HG03565 (cell line): ENCODE data around the gene ARID4B.
"Not testable (repeated sequence)": the region's sequence is repeated elsewhere in the genome, so short reads cannot be mapped to it uniquely, and the experiment has no call there.

Experiments used
- ATAC-seq: cut with Tn5 transposase; IDR thresholded peaks from one replicate; pipeline ENCODE4 v1.9.1; 2021; ENCODE audit warnings: mild to moderate bottlenecking, moderate library complexity; ENCODE audit not compliant: unreplicated experiment

The ARID4B gene

DNA sequence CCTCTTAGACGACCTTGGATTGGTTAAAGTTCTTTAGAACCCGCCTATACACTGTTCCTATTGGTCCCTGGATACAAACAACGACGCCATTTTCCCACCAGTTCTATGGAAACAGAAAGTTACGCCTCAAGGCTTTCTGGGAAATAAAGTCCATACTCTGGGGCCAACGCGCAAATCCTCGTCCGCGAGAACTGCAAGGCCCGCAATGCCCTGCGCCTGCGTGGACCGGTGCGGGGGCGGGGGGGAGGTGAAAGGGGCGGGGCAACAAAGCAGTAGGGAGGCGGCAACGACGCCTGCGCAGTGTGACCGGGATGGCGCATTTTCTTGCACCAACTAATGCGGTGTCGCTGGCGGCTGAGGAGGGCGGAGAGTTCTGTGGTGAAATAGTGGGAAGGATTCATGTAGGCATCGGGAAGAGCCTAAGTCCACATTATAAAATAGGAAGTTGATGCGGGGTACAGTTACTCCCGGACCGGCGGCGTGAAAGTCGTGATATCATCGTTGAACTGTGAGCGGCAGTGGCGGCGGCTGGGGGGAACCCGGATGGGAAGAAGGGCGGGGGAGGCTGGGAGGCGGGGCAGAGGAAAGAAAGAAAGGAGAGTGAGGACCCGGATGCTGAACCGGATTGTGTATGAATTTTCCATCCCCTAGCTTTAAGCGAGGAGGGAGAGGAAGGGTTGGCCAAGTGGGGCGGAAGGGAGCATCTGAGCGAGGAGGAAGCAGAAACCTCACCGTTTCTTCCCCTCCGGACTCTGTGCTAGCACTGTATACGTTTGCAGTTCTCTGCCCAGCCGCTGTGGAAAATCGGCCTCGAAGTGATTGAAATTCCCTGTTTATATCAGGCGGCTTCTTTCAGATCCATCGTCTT is 526 bp upstream of the ARID4B start, which contains the start of gene GGPS1:
GGPS1 (plus strand) TSS at position 300 of the 868 bp plus-strand sequence. CDS start 6,695 bp downstream, outside the sequence.
- peak; percentile 66 for ATAC-seq

DNA sequence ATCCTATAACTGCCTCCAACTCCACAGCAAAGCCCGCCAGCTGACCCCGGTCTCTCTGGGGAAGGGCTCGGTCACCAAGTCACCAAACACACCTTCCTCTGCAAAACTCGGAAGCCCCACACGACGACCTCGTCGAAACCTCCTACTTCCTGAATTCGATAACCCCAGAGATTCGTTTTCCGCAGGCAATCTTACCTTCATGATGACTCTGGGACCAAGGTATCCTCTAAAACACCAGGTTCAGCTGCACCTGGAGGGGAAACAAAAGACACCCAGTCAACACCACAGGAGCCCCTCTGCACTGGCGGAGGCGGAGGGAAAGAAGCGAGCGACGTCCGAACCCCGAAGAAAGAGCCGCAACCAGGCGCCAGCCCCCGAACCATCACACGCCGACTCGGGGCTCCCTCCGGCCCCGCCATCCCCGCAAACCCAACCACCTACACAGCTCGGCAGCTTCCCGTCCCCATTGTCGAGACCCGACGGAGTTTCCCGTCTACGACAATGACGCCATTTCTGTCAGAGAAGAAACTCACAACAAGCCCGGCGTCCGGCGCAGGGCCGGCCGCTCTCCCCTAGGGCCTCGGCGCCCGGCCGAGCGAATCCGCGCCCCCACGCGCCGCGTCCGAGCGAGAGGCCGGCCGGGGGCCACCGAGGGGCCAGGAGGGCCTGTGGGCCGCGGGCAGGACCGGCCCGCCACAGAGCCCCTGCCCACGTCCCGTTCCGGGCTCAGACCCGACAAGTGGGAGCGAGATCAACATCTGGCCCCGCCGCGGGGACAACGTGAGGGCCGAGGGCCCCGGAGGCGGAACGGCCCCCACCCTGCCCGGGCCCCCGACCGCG is 1.0 kb downstream of the ARID4B start:
- no peak for ATAC-seq

DNA sequence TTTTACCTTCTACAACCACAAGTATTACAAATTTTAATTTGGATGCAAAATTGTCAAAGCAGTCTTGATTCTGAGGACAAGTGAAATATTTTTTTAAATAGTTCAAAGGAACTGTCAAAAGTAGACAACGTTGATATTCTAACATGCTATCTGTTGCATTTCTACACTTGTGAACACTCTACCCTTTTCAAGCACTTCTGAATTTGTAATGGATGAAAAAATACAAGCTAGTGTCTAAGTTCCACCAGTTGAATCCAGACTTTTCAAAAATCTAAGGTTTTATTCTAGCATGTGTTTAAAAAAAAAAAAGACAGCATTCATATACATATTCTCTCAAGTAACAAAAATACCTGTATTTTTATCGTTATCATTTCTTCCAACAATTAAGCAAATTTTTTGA is 2.1 kb downstream of the ARID4B start:
- ATAC-seq: no peak

DNA sequence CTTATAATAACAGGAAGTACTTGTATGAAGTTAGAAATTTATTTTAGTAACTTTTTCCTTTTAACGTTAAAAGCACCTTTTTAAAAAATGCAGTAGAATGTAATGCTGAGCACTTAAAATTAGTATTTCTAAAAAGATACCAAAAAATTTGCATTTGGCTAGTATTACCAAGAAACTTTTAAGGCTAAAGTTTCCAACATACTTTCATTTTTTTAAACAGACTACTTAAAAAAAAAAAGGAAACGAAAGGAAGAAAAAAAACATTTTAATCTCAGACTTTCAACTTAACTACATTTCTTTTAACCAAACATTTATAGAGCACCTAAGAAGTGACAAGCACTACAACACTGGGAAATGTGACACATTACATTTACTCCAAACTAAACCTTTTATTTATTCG is 2.8 kb downstream of the ARID4B start:
- ATAC-seq: no peak

DNA sequence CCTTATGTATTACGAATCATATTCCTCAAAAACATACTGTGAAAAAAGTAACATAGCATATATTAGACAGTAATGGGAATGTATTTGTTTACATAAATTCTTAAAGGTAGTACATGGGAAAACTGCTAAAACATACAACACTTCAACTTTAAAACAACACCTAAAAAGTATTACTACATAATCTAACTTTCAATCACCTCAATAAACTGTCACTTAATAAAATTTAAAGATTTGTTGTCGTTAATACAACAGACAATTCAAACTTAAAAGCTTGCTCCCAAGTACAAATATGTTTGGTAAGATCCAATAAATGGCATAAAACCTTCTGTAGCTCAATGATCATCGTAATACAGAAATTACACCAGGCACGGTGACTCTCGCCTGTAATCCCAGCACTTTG is 3.7 kb downstream of the ARID4B start:
- ATAC-seq: no peak

DNA sequence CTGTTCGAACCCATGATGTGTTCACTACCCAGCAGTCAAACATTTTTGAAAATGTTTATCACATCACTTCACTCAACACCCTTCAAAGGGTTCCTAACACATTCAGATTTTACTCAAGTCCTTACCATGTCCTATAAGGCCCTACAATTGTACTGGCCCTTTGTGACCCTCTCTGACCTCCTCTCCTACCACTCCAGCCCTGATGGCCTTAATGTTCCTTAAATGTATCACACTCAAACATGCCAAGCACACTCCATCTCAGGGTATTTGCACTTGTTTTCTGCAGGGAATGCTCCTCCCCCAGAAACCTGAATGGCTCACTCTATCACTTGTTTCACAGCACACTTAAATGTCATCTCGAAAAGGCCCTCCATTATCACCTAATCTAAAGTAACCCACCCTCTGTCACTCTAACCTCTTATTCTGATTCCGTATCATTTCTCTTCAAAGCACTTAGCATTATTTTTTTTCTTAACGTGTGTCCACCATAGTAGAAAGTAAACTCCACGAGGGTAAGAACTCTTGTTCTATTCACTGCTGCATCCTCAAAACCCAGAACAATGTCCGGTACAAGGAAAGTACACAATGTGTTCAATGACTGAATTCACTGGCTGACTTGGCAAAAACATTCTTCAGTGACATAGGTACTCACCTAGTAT is 7.3 kb downstream of the ARID4B start:
- no peak for ATAC-seq

DNA sequence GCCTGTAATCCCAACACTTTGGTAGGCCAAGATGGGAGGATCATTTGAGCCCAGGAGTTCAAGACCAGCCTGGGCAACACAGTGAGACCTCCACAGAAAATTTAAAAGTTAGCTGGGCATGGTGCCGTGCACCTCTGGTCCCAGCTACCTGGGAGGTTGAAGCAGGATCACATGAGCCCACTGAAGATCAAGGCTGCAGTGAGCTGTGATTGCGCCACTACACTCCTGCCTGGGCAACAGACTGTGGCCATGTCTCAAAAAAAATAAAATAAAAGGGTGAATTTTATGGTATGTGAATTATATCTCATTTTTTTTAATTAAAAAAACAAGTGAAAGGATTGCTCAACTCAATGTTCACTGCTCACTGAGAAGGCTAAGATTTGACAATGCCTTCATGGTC is 8.7 kb downstream of the ARID4B start:
- no peak for ATAC-seq

DNA sequence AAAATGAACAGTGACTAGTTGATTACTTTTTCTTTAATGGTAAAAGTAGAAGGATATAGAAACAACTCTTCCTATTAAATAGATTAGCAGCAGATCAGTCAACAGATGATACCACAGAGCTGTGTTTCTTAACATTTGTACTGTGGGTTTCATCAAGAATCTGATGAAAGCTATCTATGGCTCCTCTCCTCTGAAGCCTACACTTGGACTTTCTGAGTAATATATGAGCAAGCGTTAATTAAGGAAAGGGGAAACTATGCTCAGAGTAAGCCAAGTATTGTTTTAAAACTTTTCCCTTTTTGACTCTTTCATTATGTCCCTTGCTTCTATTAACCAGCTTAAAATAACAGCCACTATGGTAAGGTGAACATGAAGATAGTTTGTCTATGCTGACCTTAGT is 10.8 kb downstream of the ARID4B start:
- no peak for ATAC-seq

DNA sequence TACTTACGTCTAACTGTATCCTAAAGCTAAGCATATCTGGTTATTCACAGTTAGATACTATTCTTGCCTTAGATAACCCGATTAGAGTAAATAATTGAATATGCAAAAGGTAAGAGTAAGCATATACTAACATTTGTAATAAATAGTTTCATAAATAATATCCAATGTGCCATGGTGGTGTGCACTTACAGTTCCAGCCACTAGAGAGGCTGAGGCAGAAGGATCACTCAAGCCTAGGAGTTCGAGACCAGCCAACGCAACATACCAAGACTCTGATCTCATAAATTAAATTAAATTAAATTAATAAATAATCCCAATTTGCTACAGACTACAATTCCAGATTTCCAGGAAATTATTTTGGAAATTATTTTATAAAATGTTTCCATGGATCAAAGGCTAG is 12.2 kb downstream of the ARID4B start:
- no peak for ATAC-seq

DNA sequence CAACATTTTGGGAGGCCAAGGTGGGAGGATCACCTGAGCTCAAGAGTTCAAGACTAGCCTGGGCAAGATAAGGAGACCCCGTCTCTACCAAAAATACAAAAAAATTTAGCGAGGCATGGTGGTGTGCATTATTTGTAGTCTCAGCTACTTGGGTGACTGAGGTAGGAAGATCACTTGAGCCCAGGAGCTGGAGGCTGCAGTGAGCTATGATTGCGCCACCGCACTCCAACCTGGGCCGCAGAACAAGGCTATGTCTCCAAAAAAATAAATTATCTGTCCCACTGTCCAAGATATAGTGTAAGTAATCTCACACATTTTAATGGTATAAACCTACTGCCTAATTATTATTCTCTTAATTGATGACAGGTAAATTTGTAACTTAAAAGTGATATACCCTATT is 12.8 kb downstream of the ARID4B start:
- ATAC-seq: no peak

DNA sequence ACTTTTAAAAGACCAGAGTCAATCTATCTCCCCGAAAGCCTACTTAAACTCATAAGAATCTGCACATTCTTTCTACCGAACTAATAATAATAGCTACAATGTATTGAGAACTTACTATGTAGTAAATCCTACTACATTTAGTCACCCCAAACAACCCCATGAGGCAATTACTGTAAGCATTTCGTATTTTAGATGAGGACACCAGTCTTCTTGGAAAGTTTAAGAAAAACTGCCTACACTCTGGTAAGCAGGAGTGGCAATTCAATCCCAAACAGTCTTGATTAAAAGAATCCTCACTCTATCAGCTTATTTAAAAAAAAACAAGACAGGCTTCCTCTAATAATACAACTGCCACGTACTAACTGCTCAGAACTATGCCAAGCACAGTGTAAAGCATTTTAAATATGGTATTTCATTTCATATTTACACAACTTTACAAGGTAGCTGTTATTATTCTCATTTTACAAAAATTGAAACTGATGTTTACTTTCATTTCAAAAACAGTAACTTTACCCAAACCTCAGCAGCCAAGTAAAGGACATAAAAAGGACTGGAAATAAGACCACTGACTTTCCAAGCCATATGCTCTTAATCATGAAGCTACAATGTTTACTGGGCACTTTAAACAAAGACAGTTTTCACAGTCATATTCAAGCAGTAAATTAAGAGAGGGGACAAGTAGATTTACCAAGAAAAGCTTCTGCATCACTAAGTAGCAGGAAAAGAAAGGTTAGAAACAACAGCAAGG is 13.9 kb downstream of the ARID4B start:
- ATAC-seq: no peak

DNA sequence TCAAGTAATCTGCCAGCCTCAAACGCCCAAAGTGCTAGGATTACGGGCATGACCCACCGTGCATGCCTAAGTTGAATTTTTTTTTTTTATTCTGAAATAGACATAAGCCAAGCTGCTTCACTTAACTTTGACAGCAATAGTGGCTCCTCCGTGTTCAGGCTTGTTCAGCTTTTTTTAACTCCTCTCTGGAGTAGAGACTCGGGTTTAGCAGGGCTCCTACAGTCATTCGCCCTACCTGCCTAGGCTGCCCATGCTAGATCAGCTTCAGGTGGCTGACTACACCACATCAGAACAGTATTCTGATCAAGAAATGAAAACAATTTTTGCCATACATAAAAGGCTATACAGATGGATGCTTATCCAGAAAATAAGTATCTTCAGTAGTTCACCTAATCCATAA is 14.7 kb downstream of the ARID4B start:
- ATAC-seq: no peak

DNA sequence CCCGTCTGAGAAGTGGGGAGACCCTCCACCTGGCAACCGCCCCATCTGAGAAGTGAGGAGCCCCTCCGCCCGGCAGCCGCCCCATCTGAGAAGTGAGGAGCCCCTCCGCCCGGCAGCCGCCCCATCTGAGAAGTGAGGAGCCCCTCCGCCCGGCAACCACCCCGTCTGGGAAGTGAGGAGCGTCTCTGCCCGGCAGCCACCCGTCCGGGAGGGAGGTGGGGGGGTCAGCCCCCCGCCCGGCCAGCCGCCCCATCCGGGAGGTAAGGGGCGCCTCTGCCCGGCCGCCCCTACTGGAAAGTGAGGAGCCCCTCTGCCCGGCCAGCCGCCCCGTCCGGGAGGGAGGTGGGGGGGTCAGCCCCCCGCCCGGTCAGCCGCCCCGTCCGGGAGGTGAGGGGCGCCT is 18.8 kb downstream of the ARID4B start:
- not testable (repeated sequence) for ATAC-seq

DNA sequence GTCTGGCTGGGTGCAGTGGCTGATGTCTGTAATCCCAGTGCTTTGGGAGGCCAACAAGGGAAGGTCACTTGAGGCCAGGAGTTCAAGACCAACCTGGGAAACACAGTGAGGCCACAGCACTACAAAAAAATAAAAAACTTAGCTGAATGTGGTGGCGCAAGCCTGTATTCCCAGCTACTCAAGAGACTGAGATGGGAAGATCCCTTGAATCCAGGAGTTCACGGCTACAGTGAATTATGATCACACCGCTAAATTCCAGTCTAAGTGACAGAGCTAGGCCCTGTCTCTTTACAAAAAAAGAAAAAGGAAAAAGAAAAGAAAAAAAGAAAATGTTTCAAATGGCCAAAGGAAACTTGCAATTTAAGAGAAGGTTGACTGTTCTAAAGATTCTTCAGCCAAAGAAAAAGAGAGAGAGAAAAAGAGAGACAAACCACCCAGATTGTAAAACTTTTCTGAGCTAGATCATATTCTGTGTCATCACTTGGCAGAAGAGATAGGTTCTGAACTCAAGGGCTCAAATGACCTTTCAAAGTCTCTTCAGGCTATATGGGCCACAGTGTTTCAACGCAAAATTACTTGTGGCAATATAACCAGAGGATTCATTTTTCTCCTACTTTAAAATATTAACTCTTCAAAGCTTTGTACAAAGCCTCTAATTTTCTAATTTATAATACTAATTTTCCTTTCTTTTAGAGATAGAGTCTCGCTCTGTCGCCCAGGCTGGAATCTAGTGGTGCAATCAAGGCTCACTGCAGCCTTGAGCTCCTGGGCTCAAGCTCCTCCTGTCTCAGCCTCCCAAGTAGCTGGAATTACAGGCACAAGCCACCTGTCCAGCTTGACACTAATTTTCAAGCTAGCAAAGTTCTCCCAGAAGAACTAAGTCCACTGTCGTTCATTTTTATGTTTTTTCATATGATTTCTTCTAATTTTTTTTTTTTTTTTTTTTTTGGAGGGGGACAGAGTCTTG is 20.5 kb downstream of the ARID4B start:
- no peak for ATAC-seq

DNA sequence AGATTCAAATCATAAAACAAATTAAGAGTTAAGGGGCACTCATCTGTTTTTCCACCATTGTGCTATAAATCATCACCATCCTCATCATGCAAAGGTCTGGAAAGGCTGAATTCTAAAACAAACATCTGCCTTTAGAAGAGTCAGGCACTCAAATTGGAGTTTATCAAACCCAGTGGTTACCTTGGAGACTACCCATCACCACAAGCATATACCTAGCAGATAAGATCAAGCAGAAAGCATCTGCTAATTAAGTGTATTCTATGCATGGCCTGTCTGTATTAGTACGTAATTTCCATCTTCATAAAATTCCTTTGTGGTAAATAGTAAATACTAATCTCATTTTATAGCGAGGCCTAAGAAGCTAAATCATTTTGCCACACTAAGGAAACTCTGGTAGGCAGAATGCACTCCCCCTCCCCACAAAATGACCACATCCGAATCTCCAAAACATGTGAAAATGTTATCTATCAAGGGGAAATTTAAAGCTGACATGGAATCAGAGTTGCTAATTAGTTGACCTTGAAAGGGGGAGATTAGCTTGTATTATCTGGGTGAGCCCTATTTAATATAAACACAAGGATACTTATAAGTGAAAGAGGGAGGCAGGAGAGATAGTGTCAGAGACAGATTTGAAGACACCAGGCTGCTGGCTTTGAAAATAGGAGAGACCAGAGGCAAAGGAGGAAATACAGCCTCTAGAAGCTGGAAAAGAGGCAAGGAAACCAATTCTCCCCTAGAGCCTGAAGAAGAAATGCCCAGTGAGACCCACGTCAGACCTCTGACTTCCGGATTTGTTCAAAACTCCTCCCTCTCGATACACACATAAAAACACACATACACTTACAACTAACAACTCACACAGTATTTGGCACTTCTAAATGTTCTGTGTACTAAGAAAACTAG is 23.2 kb downstream of the ARID4B start:
- ATAC-seq: no peak

DNA sequence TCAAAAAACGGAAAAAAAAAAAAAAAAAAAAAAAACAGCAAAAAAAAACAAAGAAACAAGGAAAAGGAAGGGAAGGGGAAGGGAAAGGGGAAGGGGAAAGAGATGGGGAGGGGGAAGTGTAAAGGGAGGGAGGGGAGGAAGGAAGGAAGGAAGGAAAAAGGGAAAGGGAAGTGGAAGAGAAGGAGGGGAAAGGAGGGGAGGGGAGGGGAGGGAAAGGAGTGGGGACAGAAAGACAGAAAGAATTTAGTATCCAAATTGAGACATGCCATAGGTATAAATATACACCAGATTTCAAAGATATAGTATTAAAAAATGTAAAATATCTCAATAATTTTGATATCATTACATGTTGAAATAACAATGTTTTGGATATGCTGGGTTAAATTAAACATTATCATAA is 25.8 kb downstream of the ARID4B start:
- ATAC-seq: no peak

DNA sequence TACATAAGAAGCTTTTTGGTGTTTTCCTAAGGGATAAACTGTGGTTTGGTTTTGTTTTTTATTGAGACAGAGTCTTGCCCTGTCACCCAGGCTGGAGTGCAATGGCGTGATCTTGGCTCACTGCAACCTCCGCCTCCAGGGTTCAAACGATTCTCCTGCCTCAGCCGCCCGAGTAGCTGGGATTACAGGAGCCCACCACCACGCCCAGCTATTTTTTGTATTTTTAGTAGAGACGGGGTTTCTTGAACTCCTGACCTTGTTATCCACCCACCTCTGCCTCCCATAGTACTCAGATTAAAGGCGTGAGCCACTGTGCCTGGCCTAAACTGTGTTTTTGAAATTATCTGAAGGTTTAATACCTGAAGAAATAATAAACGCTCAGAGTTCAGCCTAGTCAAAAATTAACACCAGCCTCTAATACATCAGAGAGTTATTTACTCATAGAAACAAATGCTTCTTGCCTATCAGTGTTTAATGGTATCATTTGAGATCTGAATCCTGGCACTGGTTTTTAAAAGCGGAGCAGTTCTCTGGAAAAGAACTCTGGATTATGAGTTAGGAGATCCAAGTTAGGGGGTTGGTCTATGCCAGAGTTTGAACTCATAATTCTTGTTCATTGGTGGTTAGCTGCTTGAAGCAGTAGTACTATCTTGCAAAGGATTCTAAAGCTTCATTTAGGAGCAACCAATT is 28.7 kb downstream of the ARID4B start:
- no peak for ATAC-seq

DNA sequence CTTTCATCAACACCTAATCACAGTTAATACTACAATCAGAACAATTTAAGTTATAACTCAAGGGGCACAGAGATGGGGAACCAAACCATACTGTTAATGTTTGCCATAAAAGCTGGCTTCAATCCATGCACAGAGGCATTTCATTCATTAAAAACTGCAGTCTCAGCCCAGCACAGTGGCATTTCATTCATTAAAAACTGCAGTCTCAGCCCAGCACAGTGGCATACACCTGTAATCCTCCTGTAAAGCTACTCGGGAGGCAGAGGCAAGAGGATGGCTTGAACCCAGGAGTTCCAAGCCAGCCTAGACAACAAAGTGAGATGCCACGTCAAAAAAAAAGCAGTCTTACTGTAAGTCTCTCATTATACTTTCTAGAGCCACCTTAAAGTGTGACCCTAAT is 29.2 kb downstream of the ARID4B start:
- no peak for ATAC-seq
